Globus pallidus (tissue), 1 donor: ENCODE data around the gene SNRPD3.
"Not testable (repeated sequence)": the region's sequence is repeated elsewhere in the genome, so short reads cannot be mapped to it uniquely, and the experiment has no call there.

Experiments used
- DNase-seq: peaks from one replicate; pipeline ENCODE4 v3.0.0-alpha.2; 2015; ENCODE audit warnings: low spot score

SNRPD3 gene

GRCh38 chr22:24614794-24615193, 59.0 kb downstream of the SNRPD3 start:
- DNase-seq, result not testable (repeated sequence)

- not testable (repeated sequence) for DNase-seq
Observed at GRCh38 chr22:24621244-24621643, 65.4 kb downstream of the SNRPD3 start.

GRCh38 chr22:24622596-24622995, 66.8 kb downstream of the SNRPD3 start:
- DNase-seq, result not testable (repeated sequence)
